Fibroblast of peridontal ligament (primary cell): Measurements from ENCODE around the gene KIF12.
"Not testable (repeated sequence)": the region's sequence is repeated elsewhere in the genome, so short reads cannot be mapped to it uniquely, and the experiment has no call there.

Experiments used
- DNase-seq: peaks from one replicate; pipeline ENCODE4 v3.0.0-alpha.2; 2010; ENCODE audit errors: extremely low read depth

Gene KIF12

DNA sequence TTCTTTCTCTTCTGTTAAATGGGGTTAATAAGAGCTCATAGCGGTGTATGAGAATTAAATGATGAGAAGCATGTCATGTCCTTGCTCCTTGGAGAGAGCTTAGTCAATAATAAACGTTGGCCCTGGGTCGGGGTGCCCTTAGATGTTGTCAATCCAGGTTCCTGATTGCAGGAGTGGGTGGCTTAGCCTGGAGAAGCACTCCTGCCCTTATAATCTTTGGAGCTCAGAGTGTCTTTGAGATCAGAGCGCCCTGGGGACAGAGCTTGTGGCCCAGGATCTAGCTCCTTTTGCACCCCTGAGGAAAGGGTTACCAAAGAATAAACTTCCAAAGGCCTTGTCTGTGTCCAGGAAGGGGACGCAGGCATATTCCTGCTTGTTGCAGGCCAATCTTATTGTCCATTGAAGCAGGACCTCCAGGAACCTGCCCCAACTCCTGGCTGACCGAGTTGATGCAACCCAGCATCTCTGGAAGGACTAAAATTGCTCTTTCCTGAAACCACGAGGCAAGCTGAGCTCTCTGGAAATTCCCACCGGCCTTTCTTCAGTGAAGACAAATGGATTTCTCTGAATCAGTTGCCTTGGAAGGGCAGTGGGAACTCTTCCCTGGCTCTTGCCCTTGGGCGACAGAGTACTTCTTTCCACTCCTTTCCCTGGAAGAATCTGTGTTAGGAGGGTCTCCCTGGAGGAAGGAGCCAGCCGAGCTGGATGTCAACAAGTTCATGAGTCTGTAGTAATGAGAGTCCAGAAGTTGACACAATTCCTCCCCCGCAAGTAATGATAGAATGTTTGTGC is 14.6 kb downstream of the KIF12 start:
- no peak for DNase-seq

DNA sequence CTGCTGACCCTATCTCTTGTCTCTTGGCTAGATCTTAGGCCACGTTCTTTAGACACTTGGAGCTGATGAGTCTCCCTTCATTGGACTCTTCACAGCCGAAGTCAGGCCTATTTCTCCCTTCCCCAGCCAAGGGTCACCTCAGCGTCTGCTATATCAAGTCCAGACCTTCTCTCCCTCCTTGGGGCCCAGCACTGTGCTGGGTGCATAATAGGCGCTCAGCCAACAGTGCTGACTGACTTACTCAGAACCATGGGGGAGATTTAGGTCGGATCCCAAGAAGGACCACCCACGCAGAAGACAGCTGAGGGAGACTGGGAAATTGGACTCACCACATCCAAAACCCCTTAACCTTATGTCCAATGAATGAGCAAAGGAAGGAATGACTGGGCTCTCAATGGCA is 15.4 kb downstream of the KIF12 start:
- no peak for DNase-seq

DNA sequence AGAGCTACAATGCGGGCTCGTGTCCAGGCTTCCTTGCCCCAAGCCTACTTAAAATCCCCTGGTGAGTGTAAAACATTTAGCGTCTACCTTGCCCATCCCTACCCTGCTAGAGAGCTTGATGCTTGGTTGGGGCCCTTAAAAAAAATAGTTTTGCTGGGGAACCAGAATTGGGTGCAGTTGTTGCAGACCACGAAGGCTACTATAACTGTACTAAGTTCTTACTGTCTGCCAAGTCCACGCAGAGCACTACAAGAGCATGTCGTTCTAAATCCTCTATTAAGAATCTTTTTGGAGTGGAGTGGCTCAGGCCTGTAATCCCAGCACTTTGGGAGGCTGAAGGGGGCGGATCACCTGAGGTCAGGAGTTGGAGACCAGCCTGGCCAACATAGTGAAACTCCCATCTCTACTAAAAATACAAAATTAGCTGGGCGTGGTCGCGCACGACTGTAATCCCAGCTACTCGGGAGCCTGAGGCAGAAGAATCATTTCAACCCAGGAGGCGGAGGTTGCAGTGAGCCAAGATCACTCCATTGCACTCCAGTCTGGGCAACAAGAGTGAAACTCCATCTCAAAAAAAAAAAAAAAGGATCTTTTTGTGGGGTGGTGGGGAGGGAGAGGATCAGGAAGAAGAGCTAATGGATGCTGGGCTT is 16.2 kb downstream of the KIF12 start:
- DNase-seq = not testable (repeated sequence)

DNA sequence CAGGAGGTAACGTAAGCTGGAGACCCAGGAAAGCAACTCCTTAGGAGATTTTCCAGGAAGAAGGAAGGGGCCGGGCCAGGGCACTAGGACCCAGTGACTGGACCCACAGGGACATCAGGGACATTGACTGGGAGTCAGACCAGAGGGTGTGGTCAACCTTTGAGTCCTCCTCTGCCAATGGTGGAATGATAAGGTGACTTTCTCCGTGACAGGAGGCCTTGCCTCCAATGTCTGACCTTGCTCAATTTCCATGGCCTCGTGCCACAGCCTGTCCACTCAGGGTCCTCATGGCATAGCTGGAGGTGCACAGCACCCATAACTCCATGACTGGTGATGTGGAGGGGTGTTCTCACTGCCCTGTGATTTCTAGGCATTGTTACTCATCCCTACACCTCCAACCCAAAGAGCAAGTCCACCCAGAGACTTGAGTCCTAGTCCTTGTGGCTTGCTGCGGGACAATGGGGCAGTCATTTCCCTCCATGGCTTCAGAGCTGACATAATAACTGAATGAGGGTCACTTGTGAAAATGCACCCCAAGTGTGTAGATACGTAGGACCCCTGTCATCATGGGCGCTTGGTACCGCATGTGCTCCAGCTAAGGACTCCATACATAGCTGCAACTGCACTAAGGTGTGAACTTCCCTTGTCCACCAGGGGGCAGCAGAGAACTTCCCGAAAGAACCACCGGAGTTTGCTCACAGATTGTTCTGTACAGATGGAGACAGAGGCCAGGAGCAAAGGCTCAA is 16.9 kb downstream of the KIF12 start:
- peak; percentile 90 for DNase-seq

DNA sequence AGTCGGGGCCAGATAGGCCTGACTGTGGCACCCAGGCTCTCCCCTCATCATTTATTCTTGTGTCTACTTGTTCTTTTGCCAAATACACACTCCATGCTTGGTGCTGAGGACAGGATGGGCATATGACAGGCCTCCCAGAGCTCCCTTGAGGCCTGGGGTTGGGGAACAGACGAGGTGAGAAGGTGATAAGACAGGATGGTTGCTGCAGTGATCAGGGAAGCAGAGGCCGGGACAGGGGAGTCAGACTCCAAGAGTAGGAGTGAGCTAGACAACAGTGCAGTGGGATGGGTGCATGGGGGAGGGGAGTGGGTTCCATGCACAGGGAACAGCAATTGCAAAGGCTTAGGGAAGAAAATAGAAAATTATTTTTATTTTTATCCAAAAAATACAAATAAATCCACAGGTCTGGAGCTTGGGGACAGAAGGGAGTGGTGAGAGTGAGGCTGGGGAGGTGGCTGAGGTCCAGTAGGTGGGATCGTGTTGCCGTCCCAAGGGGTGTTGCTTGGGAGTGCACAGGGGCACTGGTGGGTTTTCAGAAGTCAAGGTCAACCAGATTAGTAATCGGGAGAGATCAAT is 17.6 kb downstream of the KIF12 start:
- DNase-seq = no peak

DNA sequence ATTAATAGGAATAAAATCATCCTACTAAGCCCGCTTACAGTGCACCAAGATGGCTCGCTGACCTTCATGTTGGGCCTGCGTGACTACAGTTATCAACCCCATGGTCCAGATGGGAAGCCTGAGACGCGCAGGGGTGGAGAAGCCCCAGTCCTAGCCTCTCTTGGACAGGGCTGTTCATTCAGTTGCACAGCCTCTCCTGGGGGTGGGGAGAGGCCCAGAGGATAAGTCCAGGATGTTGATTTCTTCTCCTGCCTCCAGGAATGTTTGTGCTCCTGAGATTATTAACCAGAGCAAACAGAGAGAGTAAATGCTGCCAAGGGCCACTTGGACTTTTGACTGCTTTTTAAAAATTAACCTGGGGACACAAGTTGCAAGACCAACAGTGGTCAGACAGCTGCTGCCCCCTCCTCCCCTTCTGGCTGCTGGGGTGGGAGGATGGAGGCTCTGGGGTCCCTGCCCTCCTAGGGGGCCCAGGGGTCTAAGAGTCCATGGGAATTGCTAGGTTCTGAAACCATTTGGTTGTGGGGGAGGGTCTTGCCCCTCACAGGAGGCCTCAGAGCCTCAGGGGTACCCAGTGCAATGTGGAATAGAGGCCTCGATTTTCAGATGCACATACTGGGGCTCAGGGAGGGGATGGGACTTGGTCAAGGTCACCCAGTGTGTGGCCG is 18.2 kb downstream of the KIF12 start:
- DNase-seq = no peak

DNA sequence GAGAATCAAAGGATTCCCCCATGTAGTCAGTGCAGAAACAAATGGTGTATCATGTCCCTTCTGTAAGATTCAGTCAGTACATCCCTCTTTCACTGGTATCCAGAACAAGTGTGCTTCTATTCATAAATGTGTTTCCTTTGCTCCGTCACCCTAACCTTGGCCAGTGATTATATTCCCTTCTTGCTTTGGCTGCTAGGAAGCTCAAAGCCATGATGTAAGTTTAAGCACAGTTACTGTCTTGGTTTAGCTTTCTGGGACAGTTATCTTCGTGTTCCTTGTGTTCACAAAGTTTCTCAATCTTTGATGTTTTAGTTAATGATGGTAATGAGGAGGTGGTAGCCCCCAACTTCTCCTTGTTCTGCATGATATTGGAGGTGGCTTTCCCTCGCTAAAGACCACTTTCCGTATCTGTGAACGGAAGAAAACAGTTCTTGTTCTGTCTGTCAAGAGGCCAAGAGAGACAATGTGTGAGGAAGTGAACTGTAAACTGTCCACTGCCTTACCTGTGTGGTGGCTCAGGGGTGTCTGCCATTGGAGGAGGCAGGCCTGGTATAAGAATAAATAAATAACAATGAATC is 18.8 kb downstream of the KIF12 start:
- DNase-seq = no peak

DNA sequence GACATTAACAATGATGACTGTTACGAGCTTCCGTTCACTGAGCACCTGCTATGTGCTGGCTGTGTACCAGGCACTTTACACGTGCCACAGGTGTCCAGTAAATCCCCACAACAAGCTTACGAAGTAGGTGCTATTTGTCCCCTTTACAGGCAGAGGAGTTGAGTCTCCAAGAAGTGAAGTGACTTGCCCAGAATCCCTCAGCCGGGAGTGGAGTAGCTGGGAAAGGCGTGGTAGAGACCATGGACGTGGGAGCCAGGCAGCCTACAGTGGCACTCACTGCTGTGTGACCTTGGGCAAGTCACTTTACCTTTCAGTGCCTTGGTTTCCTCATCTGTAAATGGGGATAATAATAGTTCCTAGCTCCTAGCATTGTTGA is 20.3 kb downstream of the KIF12 start:
- DNase-seq = no peak

DNA sequence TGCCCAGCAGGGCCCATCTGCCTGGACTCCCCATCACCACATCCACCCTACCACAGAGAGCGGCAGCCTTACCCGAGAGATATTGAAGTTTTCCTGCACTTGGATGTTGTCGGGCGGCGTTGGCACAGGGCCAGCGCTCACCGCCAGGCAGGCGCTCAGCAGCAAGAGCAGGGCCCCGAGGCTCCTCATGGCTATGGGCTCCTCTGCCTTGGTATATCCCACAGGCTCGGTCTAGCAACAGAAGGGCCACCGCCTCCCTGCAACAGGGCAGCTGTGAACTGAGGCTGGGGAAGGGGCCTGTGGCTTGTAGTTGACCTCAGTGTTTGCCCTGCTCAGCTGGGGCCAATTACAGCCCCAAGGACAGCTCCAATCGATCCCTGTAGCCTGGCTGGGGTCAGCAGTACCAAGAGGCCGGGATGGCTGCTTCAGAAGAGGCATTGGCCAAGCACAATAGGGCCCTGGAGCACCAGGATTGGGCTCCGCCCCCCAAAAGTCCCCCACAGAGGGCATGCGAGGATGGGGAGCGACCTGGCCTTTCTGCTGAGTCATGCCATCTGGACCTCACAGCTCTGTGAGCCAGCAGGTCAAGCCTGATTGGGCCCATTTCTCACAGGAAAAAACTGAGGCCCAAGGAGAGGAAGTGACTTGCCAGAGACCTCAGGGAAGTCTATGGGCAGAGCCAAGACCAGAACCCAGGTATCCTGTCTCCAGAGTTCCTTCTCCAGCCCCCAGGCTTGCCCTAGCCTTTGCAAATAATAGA is 20.9 kb downstream of the KIF12 start, which contains the start of gene AMBP:
TSS of gene AMBP (minus strand) at position 280 of the 760 bp plus-strand sequence. CDS start at position 189, 91 bp downstream.
- DNase-seq = no peak

DNA sequence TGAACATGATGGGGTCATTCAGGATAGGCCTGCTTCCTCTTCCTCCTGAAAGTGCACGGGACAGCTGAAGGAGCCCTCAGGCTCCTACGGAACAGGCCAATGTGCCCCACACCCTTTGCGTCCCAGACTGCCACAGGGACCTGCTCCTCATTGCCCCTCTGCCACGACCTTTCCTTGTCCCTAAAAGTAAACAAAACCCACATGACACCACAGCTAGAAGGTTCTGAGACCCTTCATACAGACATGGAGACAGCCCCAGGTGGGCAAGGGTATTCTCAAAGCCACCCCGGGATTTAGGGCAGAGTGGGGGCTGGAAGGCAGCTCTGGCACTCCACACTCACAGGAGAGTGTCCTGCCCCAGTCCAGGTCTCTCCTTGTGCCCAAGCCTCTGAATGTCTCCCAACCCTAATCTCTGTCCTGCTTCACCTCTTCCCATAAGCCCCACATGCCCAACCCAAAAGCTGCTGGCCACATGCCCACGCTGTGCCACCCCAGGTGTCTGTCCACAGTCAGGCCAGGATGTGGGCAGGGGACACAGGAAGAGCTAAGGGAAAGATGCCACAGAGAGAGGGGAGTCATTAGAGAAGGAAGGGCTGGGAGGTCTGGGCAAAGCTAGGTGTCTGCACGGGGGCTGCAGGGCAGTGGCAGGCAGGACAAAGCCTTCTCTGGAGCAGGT is 21.8 kb downstream of the KIF12 start:
- DNase-seq = no peak

DNA sequence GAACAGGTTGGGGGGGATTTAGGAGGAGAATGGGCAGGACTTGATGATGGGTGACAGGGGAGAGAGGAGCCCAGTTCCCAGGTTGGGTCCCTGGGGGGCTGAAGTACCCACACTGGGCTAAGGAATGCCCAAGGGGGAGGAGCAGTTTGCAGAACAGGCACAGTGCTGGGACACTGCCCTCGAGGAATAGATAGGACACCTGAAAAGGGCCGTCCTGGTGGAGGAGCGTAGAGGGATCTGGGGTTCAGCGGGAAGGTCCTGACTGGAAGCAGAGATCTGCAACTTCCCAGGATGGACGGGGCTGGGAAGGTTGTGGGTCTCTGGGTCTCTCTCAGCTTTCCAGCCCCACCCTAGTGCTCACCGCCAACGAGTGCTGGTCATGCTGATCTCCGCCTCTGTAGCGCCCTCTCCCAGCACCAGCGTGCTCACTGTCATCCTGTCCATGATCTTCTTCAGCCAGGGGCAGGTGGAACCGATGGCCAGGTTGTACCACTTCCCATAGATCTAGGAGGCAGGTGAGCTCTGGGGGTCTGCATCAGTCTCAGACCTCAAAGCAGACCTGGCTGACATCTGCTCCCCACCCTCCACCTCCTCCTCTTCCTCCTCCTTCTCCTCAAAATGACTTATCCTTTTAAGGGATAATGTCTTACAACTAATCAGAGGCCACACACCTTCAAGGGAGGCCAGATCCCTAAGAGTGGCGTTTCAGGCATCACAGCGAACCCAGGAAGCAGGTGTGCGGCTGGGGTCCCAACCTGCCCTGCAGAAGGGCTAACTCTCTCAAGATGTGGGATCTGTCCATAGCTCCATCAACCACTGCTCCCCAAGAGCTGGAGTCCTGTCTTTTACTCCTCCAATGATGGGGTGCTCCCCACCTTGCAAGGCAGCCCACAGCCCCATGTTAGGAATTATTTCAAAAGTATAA is 22.6 kb downstream of the KIF12 start:
- DNase-seq = no peak

DNA sequence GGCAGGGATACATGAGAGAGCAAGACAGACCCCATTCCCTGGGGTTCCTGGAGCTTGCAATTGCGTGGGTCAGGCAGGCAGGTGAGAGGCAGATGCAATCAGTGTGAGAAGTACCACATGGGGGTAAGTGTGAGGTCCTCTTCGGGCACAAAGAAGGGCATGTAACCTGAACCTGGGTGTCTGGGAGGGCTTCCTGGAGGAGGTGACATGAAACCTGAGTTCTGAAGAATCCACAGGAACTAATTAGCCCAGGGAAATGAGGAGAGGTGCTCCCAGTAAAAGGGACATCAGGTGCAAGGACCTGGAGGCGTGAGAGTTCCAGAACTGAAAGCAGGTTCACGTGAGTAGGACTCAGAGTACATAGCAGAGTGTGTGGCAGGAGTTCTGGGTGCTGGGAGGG is 23.5 kb downstream of the KIF12 start:
- no peak for DNase-seq

DNA sequence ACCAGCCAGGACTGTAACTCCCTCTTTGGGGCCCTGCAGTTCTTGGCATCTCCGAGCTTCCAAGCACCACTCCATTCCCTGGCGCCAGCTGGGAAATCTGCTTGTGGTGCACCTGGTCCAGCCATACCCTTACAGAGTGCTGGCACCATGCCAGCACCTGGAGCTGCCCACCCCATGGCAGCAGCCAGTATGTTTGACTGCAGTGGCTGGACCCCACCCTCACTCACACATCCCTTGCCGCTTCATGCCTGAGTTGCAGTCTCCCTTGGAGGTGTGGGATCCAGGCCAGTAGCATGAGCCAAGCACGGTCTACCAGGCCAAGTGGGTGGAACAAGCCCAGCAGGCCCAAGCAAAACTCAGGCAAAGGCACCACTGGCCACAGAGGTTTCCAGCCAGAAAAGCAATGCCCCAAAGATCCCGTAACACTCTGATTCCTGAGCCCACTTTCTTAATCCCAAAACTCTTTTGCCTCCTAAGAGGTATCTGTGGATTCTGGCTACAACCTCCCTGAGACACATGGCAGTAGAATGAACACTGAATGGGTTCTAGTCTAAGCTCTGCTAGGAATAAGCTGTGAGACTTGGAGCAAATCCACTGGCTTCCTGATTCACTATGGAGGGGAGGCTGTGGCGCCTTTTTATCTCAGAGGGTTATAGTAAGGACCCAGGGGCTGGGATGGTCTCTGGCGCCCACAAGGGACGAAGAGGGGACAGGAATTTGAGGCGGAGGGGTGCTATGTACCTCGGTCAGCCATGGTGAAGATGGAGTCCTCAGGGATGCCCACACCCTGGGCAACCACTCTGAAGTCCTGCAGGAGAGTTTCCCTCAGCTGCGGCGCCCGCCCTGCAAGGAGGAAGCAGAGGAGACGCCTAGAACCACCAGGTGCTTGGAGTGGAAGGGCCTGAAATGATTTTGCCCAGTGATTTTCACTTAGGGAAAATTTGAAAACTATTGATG is 26.6 kb downstream of the KIF12 start:
- DNase-seq = peak; percentile 46

DNA sequence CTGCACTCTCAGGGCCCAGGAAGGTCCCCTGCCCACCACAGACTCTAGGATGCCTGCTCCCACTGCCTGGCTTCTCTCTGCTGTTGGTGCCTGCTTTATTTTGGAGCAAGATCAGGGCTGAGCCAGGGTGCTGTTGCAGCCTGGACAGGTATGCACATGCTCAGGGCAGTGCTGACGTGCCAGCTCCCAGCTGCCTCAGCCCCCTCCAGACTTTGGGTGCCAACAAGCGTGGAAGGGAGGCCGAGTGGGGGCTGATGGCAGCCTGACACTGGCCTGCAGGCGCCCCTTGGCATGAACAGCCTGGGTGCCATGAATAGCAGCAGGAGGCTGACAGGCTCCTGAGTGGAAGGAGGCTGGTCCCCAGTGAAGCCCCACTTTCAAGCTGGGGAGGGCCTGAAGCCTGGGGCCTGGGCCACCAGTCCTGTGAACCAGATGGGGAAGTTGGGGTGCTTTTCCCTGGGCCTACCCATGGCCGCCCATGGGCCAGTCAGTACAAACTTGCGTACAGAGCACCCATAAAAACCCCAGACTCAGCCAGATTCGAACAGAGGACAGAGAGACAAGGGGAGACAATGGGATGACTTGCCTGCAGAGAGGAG is 27.8 kb downstream of the KIF12 start:
- DNase-seq = no peak

DNA sequence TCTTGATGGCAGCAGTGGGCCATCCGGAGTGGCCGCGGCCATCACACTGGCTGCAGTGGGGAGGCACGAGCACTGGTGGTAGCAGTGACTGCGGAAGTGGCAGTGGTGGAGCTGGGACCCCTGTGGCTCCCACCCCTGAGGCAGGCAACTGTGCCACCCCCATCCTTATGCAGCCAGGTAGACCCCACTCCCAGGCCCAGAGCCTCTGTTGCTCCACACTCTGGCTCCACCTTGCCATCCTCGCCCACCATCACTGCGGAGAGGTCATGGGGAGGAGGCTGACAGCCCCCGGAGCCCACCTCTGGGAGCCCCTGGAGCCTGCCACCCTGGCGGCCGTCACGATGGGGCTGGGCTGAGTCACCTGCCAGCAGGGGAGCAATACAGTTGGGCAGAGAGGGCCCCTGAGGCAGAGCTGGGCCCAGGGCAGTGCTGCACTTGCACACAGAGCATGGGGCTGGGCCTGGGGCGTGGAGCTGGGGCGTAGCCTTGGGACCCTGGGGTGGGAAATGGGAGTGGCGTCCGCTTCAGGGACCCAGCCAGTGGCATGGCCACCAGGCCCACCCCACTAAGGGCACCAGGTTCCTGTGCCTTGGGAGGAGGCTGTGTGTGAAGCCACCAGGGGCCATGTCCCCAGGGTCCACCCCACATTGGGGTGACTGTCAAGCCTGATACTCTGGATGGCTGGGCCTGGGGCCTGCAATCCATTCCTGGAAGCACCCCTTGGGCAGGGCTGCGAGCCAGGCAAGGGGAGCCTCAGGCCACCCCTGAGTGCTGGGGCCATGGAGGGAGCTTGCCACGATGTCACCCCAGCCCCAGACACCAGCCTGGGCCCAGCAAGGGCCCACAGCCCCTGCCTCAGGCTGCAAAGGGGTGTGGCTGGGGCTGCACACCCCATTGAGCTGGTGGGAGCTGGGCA is 28.6 kb downstream of the KIF12 start:
- no peak for DNase-seq

DNA sequence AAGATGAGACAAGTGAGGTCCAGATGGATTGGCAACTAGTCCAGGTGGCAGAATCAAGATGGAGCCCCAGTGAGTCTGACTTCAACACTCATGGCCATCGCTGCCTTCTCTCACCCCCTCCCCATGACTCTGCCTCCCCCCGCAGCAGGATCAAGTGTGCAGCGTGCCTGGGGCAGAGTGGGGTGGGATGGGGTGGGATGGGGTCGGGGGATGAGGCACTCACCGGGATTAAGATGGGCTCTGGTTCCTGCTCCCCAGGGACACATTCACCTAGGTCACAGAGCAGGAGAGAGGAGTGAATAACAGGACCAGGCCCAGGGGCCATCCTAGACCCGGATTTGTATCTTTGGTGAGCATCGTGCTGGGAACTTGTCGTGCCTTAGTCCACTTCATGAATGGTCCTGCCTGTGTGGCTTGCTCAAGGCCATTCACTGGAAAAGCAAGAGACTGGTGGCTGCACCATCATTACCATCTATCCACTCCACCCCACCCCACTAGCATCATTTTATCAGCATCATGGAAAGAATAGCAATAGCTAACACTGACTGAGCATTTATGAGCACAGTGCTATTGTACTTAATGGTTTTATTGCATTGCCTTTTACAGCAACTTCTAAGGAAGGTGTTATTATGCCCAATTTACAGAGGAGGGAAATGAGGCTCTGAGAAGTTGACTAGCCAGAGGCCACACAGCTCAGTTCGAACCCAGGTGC is 29.5 kb downstream of the KIF12 start:
- DNase-seq = no peak
